GM21529 (cell line): ENCODE measurements around the gene ATAD3B.
A peak's percentile ranks its signal among the peaks of the same experiment; 100 is the strongest.
"Not testable (repeated sequence)": the region's sequence is repeated elsewhere in the genome, so short reads cannot be mapped to it uniquely, and the experiment has no call there.

Experiments used
- ATAC-seq: cut with Tn5 transposase; IDR thresholded peaks from one replicate; pipeline ENCODE4 v1.9.1; 2021; ENCODE audit not compliant: unreplicated experiment

ATAD3B gene

DNA sequence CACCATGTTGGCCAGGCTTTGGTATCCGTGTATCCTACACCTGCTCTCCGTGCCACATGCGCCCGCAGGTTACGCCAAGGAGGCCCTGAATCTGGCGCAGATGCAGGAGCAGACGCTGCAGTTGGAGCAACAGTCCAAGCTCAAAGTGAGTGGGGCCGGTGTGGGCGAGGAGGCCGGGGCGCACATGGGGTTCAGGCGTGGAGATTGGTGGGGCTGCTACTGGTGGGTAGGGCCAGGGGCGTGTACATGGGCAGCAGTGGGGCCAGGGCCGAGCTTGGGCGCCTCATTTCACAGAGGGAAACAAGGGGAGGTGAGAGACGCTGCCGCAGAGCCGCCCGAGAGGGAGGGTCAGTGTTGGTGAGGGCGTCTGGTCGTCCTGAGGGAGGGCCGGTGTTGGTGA is 5.6 kb downstream of the ATAD3B start:
- ATAC-seq = no peak

DNA sequence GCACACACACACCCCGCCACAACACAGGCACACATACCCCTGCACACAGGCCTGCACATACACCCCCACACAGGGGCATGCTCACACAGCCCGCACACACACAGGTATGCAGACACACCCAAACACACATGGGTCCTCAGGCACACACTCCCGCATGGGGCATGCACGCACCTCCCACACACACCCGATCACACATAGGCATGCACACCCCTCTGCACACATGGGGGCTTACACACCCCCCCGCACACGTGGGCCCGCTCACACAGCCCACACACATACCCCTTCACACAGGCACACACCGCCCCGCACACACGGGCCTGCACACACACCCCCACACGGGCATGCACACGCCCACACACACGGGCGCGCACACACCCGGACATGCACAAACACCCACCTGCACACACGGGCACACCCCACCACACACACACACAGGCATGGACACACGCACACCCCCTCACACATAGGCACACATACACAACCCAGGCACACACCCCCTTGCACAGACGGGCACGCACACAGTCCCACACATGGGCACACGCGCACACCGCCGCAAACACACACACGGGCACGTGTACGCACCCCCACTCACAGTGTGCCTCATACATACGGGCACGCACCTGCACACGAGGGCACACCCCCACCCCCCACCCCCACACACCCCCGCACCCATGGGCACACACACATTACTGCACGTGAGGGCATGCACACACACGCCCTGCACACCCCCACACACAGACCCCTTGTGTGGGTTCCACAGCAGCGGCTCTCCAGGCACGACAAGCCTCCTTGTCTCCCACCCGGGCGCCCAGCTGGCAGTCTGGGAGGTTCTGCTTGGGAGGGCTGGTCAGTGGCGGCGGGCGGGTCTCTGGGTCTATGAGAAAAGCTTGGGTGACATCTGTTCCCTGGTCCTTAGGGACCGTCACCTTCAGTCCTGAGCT is 8.3 kb downstream of the ATAD3B start:
- no peak for ATAC-seq

DNA sequence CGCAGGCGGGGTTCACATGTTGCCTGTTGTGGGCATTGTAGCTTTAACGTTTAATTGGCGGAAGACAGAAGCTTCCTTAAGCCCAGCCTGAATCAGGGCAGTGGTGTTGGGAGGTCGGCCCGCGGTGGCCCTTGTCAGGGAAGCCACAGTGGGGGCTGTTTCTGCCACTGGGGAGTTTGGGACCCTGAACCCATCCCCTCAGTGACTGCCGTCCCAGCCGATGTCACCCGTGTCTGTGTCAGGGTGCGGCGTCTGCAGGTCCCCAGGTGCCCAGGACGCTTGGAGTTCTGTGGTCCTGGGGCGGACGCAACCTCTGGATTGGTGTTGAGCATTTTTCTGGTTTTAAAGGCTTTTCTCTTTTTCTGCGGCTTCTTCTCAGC is 8.9 kb downstream of the ATAD3B start:
- ATAC-seq = not testable (repeated sequence)

- ATAC-seq = not testable (repeated sequence)
Observed at GRCh38 chr1:1481811-1482210, 10.2 kb downstream of the ATAD3B start.

- no peak for ATAC-seq
Observed at GRCh38 chr1:1482856-1483255, 11.3 kb downstream of the ATAD3B start.

DNA sequence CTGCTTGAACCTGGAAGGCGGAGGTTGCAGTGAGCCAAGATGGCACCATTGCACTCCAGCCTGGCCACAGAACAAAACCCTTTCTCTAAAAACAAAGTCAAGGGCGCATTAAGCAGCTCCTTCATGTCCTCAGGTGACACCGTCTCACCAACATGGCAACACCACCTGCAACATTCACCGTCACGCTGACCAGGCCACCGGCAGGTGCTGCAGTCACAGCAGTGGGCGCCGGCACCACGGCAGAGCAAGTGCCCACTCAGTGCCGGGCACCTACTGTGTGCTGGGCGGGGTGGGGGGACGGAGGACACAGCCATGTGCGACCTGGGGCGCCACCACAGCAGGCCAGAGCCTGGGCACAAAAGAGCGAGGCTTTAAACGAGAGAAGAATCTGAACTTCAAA is 12.1 kb downstream of the ATAD3B start:
- ATAC-seq = no peak

DNA sequence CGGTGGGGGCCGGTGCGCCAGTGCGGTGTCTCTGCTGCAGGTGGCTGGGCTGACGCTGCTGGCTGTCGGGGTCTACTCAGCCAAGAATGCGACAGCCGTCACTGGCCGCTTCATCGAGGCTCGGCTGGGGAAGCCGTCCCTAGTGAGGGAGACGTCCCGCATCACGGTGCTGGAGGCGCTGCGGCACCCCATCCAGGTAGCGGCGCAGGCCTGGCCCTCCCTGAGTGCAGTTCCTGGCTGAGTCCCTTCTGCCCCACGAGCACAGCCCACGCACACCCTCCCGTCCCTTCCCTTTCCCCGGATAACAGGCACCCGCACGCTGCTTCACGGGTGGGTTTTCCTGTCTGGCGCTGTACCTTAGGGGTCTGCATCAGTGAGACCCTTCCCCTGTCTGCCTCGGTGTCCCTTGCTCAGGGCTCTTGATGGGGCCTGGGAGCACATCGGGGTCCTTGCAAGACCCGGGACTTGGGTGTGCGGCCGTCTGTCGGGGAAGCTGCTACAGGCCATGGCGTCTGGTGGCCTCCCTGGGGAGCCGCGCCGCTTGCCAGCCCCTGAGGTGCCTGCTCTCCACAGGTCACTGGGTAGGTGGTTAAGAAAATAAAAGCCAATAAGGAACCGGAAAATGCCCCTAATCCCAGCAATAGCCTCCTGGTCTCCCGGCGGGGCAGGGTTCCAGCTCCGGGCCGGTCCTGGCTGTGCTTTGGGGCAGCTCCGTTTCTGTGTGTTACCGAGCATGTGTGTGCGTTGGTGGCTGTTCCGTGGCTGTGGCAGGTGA is 13.6 kb downstream of the ATAD3B start:
- not testable (repeated sequence) for ATAC-seq

DNA sequence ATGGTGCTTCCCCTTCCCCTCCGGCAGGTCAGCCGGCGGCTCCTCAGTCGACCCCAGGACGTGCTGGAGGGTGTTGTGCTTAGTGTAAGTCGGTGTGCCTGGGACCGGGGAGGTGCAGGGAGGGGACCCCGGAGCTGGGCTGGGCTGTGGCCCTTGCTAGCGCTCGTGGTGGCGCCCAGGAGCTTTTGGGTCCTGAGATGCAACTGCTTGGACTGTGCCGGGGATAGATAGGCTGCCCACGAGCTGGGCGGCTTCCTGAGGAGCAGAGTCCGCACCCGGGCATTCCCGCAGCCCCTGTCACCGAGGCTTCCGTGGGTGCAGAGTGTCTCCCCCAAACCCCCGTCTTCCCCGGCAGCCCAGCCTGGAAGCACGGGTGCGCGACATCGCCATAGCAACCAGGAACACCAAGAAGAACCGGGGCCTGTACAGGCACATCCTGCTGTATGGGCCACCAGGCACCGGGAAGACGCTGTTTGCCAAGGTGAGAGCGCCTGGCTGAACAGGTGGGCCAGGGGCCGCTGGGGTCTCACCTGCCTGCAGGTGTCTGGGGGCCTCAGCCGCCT is 14.3 kb downstream of the ATAD3B start:
- ATAC-seq = not testable (repeated sequence)

- no peak for ATAC-seq
Observed at GRCh38 chr1:1487701-1488100, 16.1 kb downstream of the ATAD3B start.

- no peak for ATAC-seq
Observed at GRCh38 chr1:1489231-1489630, 17.7 kb downstream of the ATAD3B start.

DNA sequence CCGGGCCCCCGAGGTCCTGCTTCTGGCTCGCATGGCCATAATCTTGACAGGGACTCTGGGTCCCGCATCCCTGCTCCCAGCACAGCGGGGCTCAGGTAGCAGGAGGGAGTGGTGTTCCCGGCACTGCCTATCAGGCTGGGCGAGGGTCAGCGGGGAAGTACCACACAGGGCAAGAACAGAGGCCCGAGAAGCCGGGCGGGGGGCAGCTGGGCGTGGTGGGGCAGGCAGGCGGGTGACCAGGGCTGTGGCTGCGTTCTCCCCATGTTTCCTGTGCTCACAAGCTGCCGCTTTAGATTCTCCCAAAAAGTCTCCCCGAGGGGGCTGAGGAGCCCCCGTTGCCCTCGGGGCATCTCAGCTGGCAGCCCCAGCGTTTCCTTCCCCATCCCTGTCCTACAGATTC is 18.3 kb downstream of the ATAD3B start:
- no peak for ATAC-seq

GRCh38 chr1:1490633-1491230 is 19.2 kb downstream of the ATAD3B start:
- no peak for ATAC-seq

DNA sequence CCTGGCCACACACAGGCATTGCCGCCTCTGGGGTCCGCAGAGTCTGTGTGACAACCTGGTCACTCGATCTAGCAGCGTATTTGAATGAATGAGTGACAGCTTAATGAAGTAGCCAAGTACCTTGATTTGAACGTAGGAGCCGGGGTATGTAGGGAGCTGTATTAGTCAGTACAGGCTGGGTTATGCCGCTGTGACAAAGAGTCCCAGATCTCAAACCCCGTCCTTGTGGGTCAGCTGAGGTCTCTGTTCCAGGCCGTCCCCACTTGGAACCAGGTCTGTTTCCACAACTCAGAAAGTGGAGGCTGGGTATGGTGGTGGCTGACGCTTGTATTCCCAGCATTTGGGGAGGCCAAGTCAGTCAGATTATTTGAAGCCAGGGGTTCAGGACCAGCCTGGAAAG is 20.0 kb downstream of the ATAD3B start:
- no peak for ATAC-seq

DNA sequence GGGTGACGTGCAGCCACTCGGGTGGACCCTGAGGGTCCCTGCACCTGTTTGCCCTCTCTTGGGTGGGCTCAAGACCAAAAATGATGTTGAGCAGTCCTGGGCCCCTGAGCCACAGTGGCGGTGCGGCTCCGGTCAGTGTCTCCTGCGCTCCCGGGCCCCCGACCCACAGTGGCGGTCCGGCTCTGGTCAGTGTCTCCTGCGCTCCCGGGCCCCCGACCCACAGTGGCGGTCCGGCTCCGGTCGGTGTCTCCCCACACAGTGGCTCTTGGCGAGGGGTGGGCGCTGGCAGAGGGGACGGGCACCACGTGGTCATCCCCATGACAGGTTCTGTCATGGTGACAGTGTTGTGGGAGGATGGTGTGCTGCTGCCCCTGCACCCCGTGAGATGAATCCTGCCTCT is 22.7 kb downstream of the ATAD3B start:
- not testable (repeated sequence) for ATAC-seq

- not testable (repeated sequence) for ATAC-seq
Observed at GRCh38 chr1:1495461-1495975, 24.0 kb downstream of the ATAD3B start.

- not testable (repeated sequence) for ATAC-seq
Observed at GRCh38 chr1:1504777-1505365, 33.3 kb downstream of the ATAD3B start.

GRCh38 chr1:1505366-1505798 is 33.8 kb downstream of the ATAD3B start:
- peak; percentile 60 for ATAC-seq

DNA sequence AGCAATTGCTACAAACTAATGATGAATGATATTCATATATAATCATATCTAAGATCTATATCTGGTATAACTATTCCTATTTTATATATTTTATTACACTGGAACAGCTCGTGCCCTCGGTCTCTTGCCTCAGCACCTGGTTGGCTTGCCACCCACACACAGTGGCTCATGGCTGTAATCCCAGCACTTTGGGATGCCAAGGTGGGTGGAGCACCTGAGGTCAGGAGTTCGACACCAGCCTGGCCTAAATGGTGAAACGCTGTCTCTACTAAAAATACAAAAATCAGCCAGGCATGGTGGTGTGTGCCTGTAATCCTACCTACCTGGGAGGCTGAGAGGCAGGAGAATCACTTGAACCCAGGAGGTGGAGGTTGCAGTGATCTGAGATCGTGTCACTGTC is 34.2 kb downstream of the ATAD3B start:
- ATAC-seq = not testable (repeated sequence)

DNA sequence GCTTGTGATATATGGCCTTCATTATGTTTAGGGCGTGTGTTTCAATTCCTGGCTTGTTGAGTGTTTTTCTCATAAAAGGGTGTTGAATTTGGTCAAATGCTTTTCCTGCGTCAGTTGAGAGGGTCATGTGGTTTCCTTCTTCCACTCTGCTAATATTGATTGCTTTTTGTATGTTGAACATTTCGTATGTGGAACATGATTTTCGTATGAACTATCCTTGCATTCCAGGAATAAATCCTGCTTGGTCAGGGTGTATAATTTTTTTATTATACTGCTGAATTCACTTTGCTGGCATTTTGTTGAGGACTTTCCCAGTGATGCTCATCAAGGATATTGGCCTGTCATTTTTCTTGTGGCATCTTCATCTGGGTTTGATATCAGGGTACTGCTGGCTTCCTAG is 35.7 kb downstream of the ATAD3B start:
- no peak for ATAC-seq

GRCh38 chr1:1508775-1509464 is 37.4 kb downstream of the ATAD3B start:
- not testable (repeated sequence) for ATAC-seq
